Measurements from ENCODE around the gene MCF2L2. TPM values are rescaled to one million over a fixed set of nuclear protein-coding genes. Genes with fewer than 3 reads are reported as not detected.
A peak's percentile ranks its signal among the peaks of the same experiment; 100 is the strongest.

MCF2L2 gene
- total and polyA plus RNA-seq, 9 of the 15 experiments (the other 6 are each of a cell fraction or from before 2014, with no cell fraction given) = 0.56 to 4.2 (median 3.0) TPM

- no peak for TF ChIP-seq ZBTB26 (CRISPR knock-in tag; IDR thresholded peaks at IDR 0.05)
- peak; percentile 46 for TF ChIP-seq KDM5B (IDR thresholded peaks at IDR 0.05; ENCODE audit: insufficient replicate concordance, low read depth, low read length)
- TF ChIP-seq ZBTB12 (CRISPR knock-in tag; IDR thresholded peaks at IDR 0.05) = no peak
- TF ChIP-seq HMG20B (CRISPR knock-in tag; IDR thresholded peaks at IDR 0.05) = no peak
Observed at GRCh38 chr3:183252973-183253527, 175.4 kb downstream of the MCF2L2 start, which contains the start of gene B3GNT5 (continued).

GRCh38 chr3:183252118-183252782 is 176.2 kb downstream of the MCF2L2 start:
- no peaks in the 10 kb centered on the region for H4K20me1 ChIP-seq (replicated peaks; ENCODE audit: control insufficient read depth, insufficient read depth, low read length)
- CTCF ChIA-PET (ENCODE audit: low intra/inter-chr PET ratio) = no interaction called here
- FAIRE-seq = peak; percentile 67
- TF ChIP-seq MXI1 (IDR thresholded peaks at IDR 0.05; ENCODE audit: low read depth, low read length) (no peak), KLF1 (tag; IDR thresholded peaks at IDR 0.05) (no peak), MAFG (tag; conservative IDR thresholded peaks at IDR 0.05) (0 out of 2 replicates have a peak, but pooled peaks have one; percentile 20), XRCC4 (IDR thresholded peaks at IDR 0.05; ENCODE audit: extremely low read depth, insufficient read depth, insufficient read length) (no peak), HDGF (IDR thresholded peaks at IDR 0.05) (no peak), RBM25 (IDR thresholded peaks at IDR 0.05; ENCODE audit: low read depth, low read length, severe bottlenecking) (peak; percentile 65), HDAC1 (IDR thresholded peaks at IDR 0.05) (no peak), SMAD3 (CRISPR knock-in tag; conservative IDR thresholded peaks at IDR 0.05) (no peak), ZNF282 (CRISPR knock-in tag; IDR thresholded peaks at IDR 0.05) (no peak), RBM15 (IDR thresholded peaks at IDR 0.05; ENCODE audit: insufficient read depth, low read length) (no peak), IRF1 (CRISPR knock-in tag; IDR thresholded peaks at IDR 0.05; ENCODE audit: borderline replicate concordance) (no peak), ZNF121 (CRISPR knock-in tag; conservative IDR thresholded peaks at IDR 0.05) (peak; percentile 93), ZBTB17 (CRISPR knock-in tag; IDR thresholded peaks at IDR 0.05) (no peak), NFE2 (IDR thresholded peaks at IDR 0.05; ENCODE audit: low read depth) (0 out of 2 replicates have a peak, but pooled peaks have one; percentile 20), ZNF316 (IDR thresholded peaks at IDR 0.05) (peak; percentile 76)

More at GRCh38 chr3:183252118-183252782, 176.2 kb downstream of the MCF2L2 start:
- ATAC-seq (no peak), DNase-seq (ENCODE audit: extremely low read depth in 1 of 4, low spot score in 3 of 4) (no peak)
- Histone ChIP-seq H3K4me1 (replicated peaks in 1 of 2; ENCODE audit: control insufficient read depth in 2 of 2, insufficient read depth in 2 of 2, low read length in 2 of 2) (peaks cover 11 to 18% of the 10 kb centered on the region in 2 experiments; a peak in 4 of 5 replicates), H3K9me3 (replicated peaks; ENCODE audit: control insufficient read depth, insufficient read depth, low read depth, low read length) (no peaks in the 10 kb centered on the region), H3K4me2 (ENCODE audit: insufficient read depth, low read length) (no peak overlapping the region), H3K79me2 (ENCODE audit: control insufficient read depth, insufficient read depth, low read length) (peaks cover 41% of the 10 kb centered on the region), H2AFZ (ENCODE audit: low read depth, low read length) (peak overlapping the region; percentile 80), H3K27me3 (ENCODE audit: control insufficient read depth in 2 of 2, insufficient read depth in 2 of 2, low read length in 2 of 2) (no peaks in the 10 kb centered on the region), H3K27ac (ENCODE audit: extremely low read depth, low read depth, low read length) (no peak overlapping the region), H3K9me1 (ENCODE audit: control insufficient read depth, insufficient read depth, low read length) (no peaks in the 10 kb centered on the region), H3K4me3 (no peak overlapping the region), H3K36me3 (ENCODE audit: control insufficient read depth, insufficient read depth, low read length) (peaks cover 9% of the 10 kb centered on the region; the same call in 1 of the 3 replicates), H3K9ac (ENCODE audit: insufficient read depth in 1 of 2, low read depth in 2 of 2, low read length in 2 of 2) (no peak overlapping the region)
- in situ Hi-C loops (cut with MboI) = no loop called here
- POLR2A ChIA-PET = interaction anchor here (1.2 to 1.8 kb wide), 2 partner anchors 13 to 15 kb away, joined by 6 read pairs; no protein-coding TSS in a partner anchor
- intact Hi-C loops (cut with micrococcal nuclease) = loop anchor here (5.0 to 10.0 kb wide), 2 partner anchors 65 to 103 kb away; no protein-coding TSS in a partner anchor
- BruUV-seq (replicated peaks) = no TSS peak
- WGBS (ENCODE audit: insufficient coverage, low coverage, missing lambda C conversion rate) = 62% methylated on average over 5 of the region's 5 CpGs
